CD4-positive, alpha-beta T cell treated with Interleukin-10 for 1 hour (primary cell): Measurements from ENCODE around the gene PLCB4.
"Not testable (repeated sequence)": the region's sequence is repeated elsewhere in the genome, so short reads cannot be mapped to it uniquely, and the experiment has no call there.

Experiments used
- DNase-seq: peaks from one replicate; pipeline ENCODE4 v3.0.0-alpha.2; 2020

Gene PLCB4

GRCh38 chr20:9385345-9386310 lies 316.7 kb downstream of the PLCB4 start:
- DNase-seq, result not testable (repeated sequence)

- DNase-seq, result no peak
Measured at GRCh38 chr20:9388160-9388812, 319.4 kb downstream of the PLCB4 start.

GRCh38 chr20:9388813-9389161 lies 319.9 kb downstream of the PLCB4 start:
- no peak for DNase-seq

GRCh38 chr20:9389346-9389745 lies 320.5 kb downstream of the PLCB4 start:
- DNase-seq, result no peak

GRCh38 chr20:9390441-9390840 lies 321.6 kb downstream of the PLCB4 start:
- DNase-seq, result no peak

- DNase-seq, result peak; percentile 1
Measured at GRCh38 chr20:9392892-9393857, 324.3 kb downstream of the PLCB4 start.

- DNase-seq, result no peak
Measured at GRCh38 chr20:9395971-9396370, 327.1 kb downstream of the PLCB4 start.

- peak; percentile 3 for DNase-seq
Measured at GRCh38 chr20:9397928-9398327, 329.0 kb downstream of the PLCB4 start.

GRCh38 chr20:9398882-9399281 lies 330.0 kb downstream of the PLCB4 start:
- DNase-seq, result no peak

- no peak for DNase-seq
Measured at GRCh38 chr20:9399322-9399721, 330.4 kb downstream of the PLCB4 start.

GRCh38 chr20:9400171-9401025 lies 331.5 kb downstream of the PLCB4 start:
- DNase-seq, result no peak

GRCh38 chr20:9401371-9401770 lies 332.5 kb downstream of the PLCB4 start:
- no peak for DNase-seq

GRCh38 chr20:9402141-9402540 lies 333.3 kb downstream of the PLCB4 start:
- DNase-seq, result no peak

GRCh38 chr20:9402546-9402945 lies 333.7 kb downstream of the PLCB4 start:
- no peak for DNase-seq

- DNase-seq, result no peak
Measured at GRCh38 chr20:9403448-9403847, 334.6 kb downstream of the PLCB4 start.

- DNase-seq, result peak; percentile 48
Measured at GRCh38 chr20:9407805-9408421, 339.0 kb downstream of the PLCB4 start.

- DNase-seq, result no peak
Measured at GRCh38 chr20:9408422-9409300, 339.8 kb downstream of the PLCB4 start.

GRCh38 chr20:9409352-9409751 lies 340.5 kb downstream of the PLCB4 start:
- DNase-seq, result no peak

GRCh38 chr20:9409981-9410380 lies 341.1 kb downstream of the PLCB4 start:
- no peak for DNase-seq

GRCh38 chr20:9411833-9412232 lies 342.9 kb downstream of the PLCB4 start:
- DNase-seq, result no peak

GRCh38 chr20:9412309-9412708 lies 343.4 kb downstream of the PLCB4 start:
- DNase-seq, result no peak
